ENCODE results near the gene ATP6V0E2. TPM values are rescaled to one million over a fixed set of nuclear protein-coding genes. Genes with fewer than 3 reads are reported as not detected.
"Not testable (repeated sequence)": the region's sequence is repeated elsewhere in the genome, so short reads cannot be mapped to it uniquely, and the experiment has no call there.

Gene ATP6V0E2
- total and polyA plus RNA-seq, 12 donors, result 17.5 to 101 (median 32.0) TPM

DNA sequence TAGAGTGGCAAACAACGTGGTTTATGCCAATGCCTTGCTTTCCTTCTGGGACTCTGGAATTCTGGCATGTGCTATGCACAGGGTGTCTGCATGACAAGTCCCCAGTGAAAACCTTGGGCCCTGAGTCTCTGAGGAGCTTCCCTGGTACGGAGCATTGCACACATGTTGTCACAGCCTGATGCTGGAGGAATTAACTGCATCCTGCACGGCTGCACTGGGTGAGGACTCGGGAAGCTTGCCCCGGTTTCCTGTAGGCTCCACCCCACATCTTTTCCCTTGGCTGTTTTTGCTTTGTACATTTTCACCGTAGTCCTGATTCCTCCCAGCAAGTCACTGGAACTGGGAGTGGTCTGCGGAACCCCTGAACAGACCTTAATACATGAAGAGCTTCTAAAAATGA is 52.6 kb downstream of the ATP6V0E2 start:
- 45 to 70% (median 58%) methylated on average over 2 to 7 of the region's 7 CpGs for WGBS, 4 donors
- intact Hi-C loops (cut with DNase I); H3K9me3 ChIP-seq (replicated peaks in 1 of 3); DNase-seq; H3K27ac ChIP-seq; H3K4me1 ChIP-seq (replicated peaks in 1 of 2); H3K27me3 ChIP-seq; H3K4me3 ChIP-seq; H3K36me3 ChIP-seq (replicated peaks in 1 of 2): not testable (repeated sequence)

Small RNA genes within 50 kb of the gene (small RNA-seq; reads per million reads assigned to genes)
- 0 reads per million in 2 donors for gene AC093458.1

Other genes with a start within 250 kb of the ATP6V0E2 start
- gene ZNF467, start 100.4 kb upstream of the ATP6V0E2 start, total RNA-seq, result 10 to 100 TPM in 7 of 9 donors, 1 to 10 TPM in 2; 1.2 to 25.0 (median 15.3) TPM
- gene ZNF467, start 100.4 kb upstream of the ATP6V0E2 start, polyA plus RNA-seq, result 10 to 100 TPM in 2 of 3 donors, 1 to 10 TPM in 1; 1.6 to 44.2 (median 24.5) TPM
- gene ZNF862, start 35.6 kb upstream of the ATP6V0E2 start, total RNA-seq, result 10 to 100 TPM in 6 of 9 donors, 1 to 10 TPM in 3; 7.3 to 32.9 (median 14.4) TPM
- gene ZNF862, start 35.6 kb upstream of the ATP6V0E2 start, polyA plus RNA-seq, result 10 to 100 TPM in 2 of 3 donors, 1 to 10 TPM in 1; 8.0 to 17.5 (median 13.5) TPM